SH-SY5Y (cell line): ENCODE results near the gene SLC49A3.

Experiments
- GATA2 ChIP-seq: IDR thresholded peaks from 2 replicates; pipeline ENCODE4 v1.6.1; 2011; ENCODE audit warnings: mild to moderate bottlenecking, low read depth, low read length
- GATA3 ChIP-seq: IDR thresholded peaks from 2 replicates; pipeline ENCODE4 v1.6.1; 2011; ENCODE audit warnings: low read depth, mild to moderate bottlenecking, low read length, moderate library complexity

SLC49A3 gene

GRCh38 chr4:688854-689681 lies at the start of gene SLC49A3:
Gene SLC49A3 (minus strand): TSS chr4:689151. CDS start chr4:689127, 24 bp downstream.
- TF ChIP-seq GATA2 (no peak), GATA3 (no peak)

GRCh38 chr4:735583-735982 lies 46.6 kb upstream of the SLC49A3 start:
- no peak for TF ChIP-seq GATA3
- TF ChIP-seq GATA2, result no peak

- TF ChIP-seq GATA3, result no peak
- no peak for TF ChIP-seq GATA2
Measured at GRCh38 chr4:734951-735350, 46.0 kb upstream of the SLC49A3 start.

GRCh38 chr4:734075-734474 lies 45.1 kb upstream of the SLC49A3 start:
- TF ChIP-seq GATA2 (no peak), GATA3 (no peak)

GRCh38 chr4:733631-733980 lies 44.7 kb upstream of the SLC49A3 start:
- no peak for TF ChIP-seq GATA3
- no peak for TF ChIP-seq GATA2

- no peak for TF ChIP-seq GATA2
- no peak for TF ChIP-seq GATA3
Measured at GRCh38 chr4:732911-733630, 44.1 kb upstream of the SLC49A3 start.

- TF ChIP-seq GATA3 (no peak), GATA2 (no peak)
Measured at GRCh38 chr4:732486-732885, 43.5 kb upstream of the SLC49A3 start.

GRCh38 chr4:730511-730910 lies 41.6 kb upstream of the SLC49A3 start:
- TF ChIP-seq GATA3 (no peak), GATA2 (no peak)

- TF ChIP-seq GATA3 (no peak), GATA2 (no peak)
Measured at GRCh38 chr4:729336-730315, 40.7 kb upstream of the SLC49A3 start.

GRCh38 chr4:727576-727975 lies 38.6 kb upstream of the SLC49A3 start:
- TF ChIP-seq GATA3 (no peak), GATA2 (no peak)

GRCh38 chr4:726838-727237 lies 37.9 kb upstream of the SLC49A3 start:
- TF ChIP-seq GATA2, result no peak
- no peak for TF ChIP-seq GATA3

GRCh38 chr4:726235-726787 lies 37.4 kb upstream of the SLC49A3 start:
- no peak for TF ChIP-seq GATA2
- TF ChIP-seq GATA3, result no peak

GRCh38 chr4:725391-726234 lies 36.7 kb upstream of the SLC49A3 start:
- no peak for TF ChIP-seq GATA2
- no peak for TF ChIP-seq GATA3
